Lower leg skin (tissue), 3 donors: Measurements from ENCODE around the gene PCCA.

Source experiments
- CTCF ChIP-seq, 3 donors: fragments of 450-650 bp; IDR thresholded peaks; one replicate each; pipeline ENCODE4 v1.5.1; 2016; ENCODE audit warnings: antibody characterized with exemption in 3 of 3, mild to moderate bottlenecking in 3 of 3, moderate library complexity in 2 of 3
- POLR2A ChIP-seq, 2 donors: fragments of 450-650 bp; IDR thresholded peaks; one replicate each; pipeline ENCODE4 v1.6.1; 2016 to 2017; ENCODE audit warnings: antibody characterized with exemption in 2 of 2, mild to moderate bottlenecking in 1 of 2, moderate library complexity in 1 of 2

- TF ChIP-seq POLR2A (IDR thresholded peaks at IDR 0.05) (no peak), CTCF (IDR thresholded peaks at IDR 0.05) (no peak)
Measured at GRCh38 chr13:100273552-100273951, 184.7 kb downstream of the PCCA start.
